HEK293T (cell line): Measurements from ENCODE around the gene SHISA7.
"Not testable (repeated sequence)": the region's sequence is repeated elsewhere in the genome, so short reads cannot be mapped to it uniquely, and the experiment has no call there.

Experiments used
- CTCF ChIA-PET: fragments of 350-600 bp; formaldehyde crosslinking; extraction: SDS; loops from one replicate; lab custom pipeline; 2021; ENCODE audit warnings: antibody characterized with exemption, inconsistent platforms; lab: Yijun Ruan, JAX
- POLR2A ChIA-PET: fragments of 350-600 bp; formaldehyde crosslinking; extraction: SDS; loops from one replicate; lab custom pipeline; 2020; ENCODE audit warnings: antibody characterized with exemption, inconsistent platforms; lab: Yijun Ruan, JAX
- DNase-seq: peaks from one replicate; pipeline ENCODE4 v3.0.0; 2012; ENCODE audit warnings: mixed read lengths; ENCODE audit errors: extremely low spot score
- ARNT ChIP-seq: fragments of 450-650 bp; IDR thresholded peaks from 2 replicates; pipeline ENCODE4 v1.6.1; 2017; ENCODE audit warnings: mild to moderate bottlenecking
- BHLHE40 ChIP-seq: fragments of 450-650 bp; IDR thresholded peaks from 2 replicates; pipeline ENCODE4 v1.6.1; 2016; ENCODE audit warnings: mild to moderate bottlenecking, moderate library complexity, borderline replicate concordance
- CTBP1 ChIP-seq: fragments of 450-650 bp; IDR thresholded peaks from 2 replicates; pipeline ENCODE4 v1.6.1; 2016; ENCODE audit warnings: borderline replicate concordance
- ELF4 ChIP-seq: fragments of 450-650 bp; IDR thresholded peaks from 2 replicates; pipeline ENCODE4 v1.6.1; 2017; ENCODE audit warnings: antibody characterized with exemption
- FOXA1 ChIP-seq: fragments of 450-650 bp; IDR thresholded peaks from 2 replicates; pipeline ENCODE4 v1.6.1; 2016; ENCODE audit warnings: mild to moderate bottlenecking
- FOXK2 ChIP-seq: fragments of 450-650 bp; IDR thresholded peaks from 2 replicates; pipeline ENCODE4 v1.6.1; 2016; ENCODE audit warnings: mild to moderate bottlenecking
- FOXM1 ChIP-seq: fragments of 450-650 bp; IDR thresholded peaks from 2 replicates; pipeline ENCODE4 v1.6.1; 2017; ENCODE audit warnings: mild to moderate bottlenecking, borderline replicate concordance
- HDGF ChIP-seq: fragments of 450-650 bp; IDR thresholded peaks from 2 replicates; pipeline ENCODE4 v1.6.1; 2017; ENCODE audit warnings: antibody characterized with exemption, borderline replicate concordance
- L3MBTL2 ChIP-seq: fragments of 450-650 bp; conservative IDR thresholded peaks from 2 replicates; pipeline ENCODE4 v1.6.1; 2016; ENCODE audit warnings: mild to moderate bottlenecking
- LEF1 ChIP-seq: fragments of 450-650 bp; IDR thresholded peaks from 2 replicates; pipeline ENCODE4 v1.6.1; 2017; ENCODE audit warnings: mild to moderate bottlenecking, borderline replicate concordance
- NFRKB ChIP-seq: fragments of 450-650 bp; IDR thresholded peaks from 2 replicates; pipeline ENCODE4 v1.6.1; 2016; ENCODE audit warnings: mild to moderate bottlenecking, moderate library complexity
- SP1 ChIP-seq: fragments of 450-650 bp; IDR thresholded peaks from 2 replicates; pipeline ENCODE4 v1.6.1; 2017
- SUZ12 ChIP-seq: fragments of 450-650 bp; IDR thresholded peaks from 2 replicates; pipeline ENCODE4 v1.6.1; 2016; ENCODE audit warnings: mild to moderate bottlenecking
- TARDBP ChIP-seq: fragments of 450-650 bp; IDR thresholded peaks from 2 replicates; pipeline ENCODE4 v1.6.1; 2016
- ZNF384 ChIP-seq: fragments of 450-650 bp; IDR thresholded peaks from 2 replicates; pipeline ENCODE4 v1.6.1; 2016
- TF ChIP-seq, protein P1 (sequence below): fragments of 450-650 bp; IDR thresholded peaks from 2 replicates; pipeline ENCODE4 v1.6.1; 2016

The SHISA7 gene

DNA sequence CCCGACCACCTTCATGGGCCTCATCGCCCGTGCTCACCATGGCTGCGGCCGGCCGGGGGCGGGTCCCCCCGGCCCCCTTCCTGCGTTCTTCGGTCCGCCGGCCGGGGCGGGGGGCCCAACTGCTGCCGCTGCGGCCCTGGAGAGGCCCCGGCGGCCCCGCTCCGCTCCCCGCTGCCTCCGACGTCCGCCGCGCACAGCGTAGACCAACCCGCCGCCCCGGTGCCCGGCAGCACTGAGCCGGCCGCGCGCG is 35.6 kb downstream of the SHISA7 start, which contains the start of gene UBE2S:
TSS of gene UBE2S (minus strand) at position 239 of the 250 bp plus-strand sequence. CDS start at position 40, 199 bp downstream.
- ChIA-PET POLR2A (interaction anchor here (0.6 to 3.8 kb wide), 28 partner anchors 12 to 261 kb away, joined by 3 to 72 read pairs (median 4); partner anchors contain the start of genes HSPBP1, ISOC2, KMT5C and PPP6R1), CTCF (interaction anchor here (1.0 kb wide), 1 partner anchor 60 kb away, joined by 3 read pairs; no protein-coding TSS in a partner anchor)
- TF ChIP-seq ARNT (0 out of 2 replicates have a peak, but pooled peaks have one; percentile 30), LEF1 (peak; percentile 73; the same call in 1 of the 2 replicates), ELF4 (peak; percentile 69; the same call in 1 of the 2 replicates)
- not testable (repeated sequence) for DNase-seq

DNA sequence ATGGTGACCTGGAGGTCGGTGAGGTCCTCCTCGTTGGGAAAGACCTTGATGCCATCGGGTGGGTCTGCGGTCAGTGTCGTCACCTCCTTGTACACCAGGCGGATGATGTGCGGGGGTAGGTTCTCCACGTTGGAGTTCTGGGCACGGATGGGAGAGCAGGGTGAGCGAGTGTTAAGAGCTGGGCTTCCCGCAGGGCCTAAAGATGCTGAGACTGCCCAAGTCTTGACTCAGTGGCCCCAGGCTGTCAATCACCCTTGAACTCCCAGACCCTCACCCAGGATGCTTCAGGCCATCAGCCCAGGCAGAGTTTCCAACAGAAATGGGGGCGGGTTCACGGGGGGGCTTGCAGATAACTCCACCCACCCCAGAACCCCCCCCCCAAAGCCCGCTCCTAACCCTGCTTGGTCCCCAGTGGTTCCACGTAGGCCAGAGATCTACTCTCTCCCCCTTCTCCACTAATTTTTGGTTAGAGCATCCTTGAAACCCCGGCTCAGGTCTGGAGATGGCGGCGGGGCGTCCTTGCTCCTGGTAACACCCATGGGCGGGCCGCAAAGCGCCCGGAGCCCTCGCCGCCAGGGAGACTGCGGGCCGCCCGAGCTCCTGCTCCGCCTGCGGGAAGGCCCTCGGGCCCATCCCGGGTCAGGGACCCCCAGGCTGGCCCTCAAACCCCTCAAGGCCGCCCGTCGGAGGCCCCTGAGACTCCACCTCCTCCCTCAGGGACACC is 36.1 kb downstream of the SHISA7 start:
- ChIA-PET CTCF (interaction anchor here (1.0 kb wide), 1 partner anchor 61 kb away, joined by 3 read pairs; no protein-coding TSS in a partner anchor), POLR2A (interaction anchor here (0.6 to 3.8 kb wide), 23 partner anchors 8 to 260 kb away, joined by 3 to 72 read pairs (median 4); partner anchors contain the start of genes HSPBP1, KMT5C, PPP6R1 and SYT5)
- TF ChIP-seq, protein P1, sequence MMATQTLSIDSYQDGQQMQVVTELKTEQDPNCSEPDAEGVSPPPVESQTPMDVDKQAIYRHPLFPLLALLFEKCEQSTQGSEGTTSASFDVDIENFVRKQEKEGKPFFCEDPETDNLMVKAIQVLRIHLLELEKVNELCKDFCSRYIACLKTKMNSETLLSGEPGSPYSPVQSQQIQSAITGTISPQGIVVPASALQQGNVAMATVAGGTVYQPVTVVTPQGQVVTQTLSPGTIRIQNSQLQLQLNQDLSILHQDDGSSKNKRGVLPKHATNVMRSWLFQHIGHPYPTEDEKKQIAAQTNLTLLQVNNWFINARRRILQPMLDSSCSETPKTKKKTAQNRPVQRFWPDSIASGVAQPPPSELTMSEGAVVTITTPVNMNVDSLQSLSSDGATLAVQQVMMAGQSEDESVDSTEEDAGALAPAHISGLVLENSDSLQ: peak; percentile 75
- TF ChIP-seq ARNT: no peak
- DNase-seq: no peak

DNA sequence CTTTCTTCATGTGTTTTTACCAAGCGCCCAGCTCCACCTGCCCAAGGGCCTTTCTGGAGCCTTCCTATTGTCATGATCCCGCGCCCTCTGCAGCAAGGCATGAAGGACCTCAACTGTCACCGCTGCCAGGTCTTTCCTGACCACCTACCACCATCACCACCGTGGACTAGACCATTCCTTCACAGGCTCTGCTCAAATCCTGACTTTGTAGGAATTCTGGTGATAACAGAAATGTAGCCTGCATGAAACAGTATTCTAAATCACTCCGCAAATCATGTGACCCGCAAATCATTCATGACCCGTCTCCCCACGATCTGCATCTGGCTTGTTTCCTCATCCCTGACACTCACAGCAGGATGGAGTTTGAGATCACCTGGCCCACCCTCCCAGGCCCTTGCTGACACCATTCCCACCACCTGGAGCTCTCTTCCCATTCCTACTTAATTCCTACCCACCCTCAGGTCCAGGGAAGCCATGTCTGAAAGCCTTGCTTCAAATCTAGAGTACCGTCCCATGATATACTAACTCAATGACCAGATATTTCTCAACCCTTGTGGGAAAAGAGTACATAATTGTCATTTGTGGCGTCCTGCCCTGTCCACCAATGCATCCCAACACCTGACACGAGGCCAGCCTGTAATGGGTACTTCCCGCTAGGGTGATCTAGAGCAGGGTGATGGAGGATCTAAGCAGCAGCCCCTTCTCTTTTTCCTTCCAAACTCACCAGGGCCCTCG is 36.8 kb downstream of the SHISA7 start:
- POLR2A ChIA-PET: interaction anchor here (1.0 to 3.8 kb wide), 7 partner anchors 14 to 147 kb away, joined by 3 to 72 read pairs (median 9); partner anchors contain the start of genes HSPBP1, KMT5C and PPP6R1
- TF ChIP-seq TARDBP (no peak), FOXM1 (no peak), HDGF (no peak)
- CTCF ChIA-PET: no interaction called here
- no peak for DNase-seq

DNA sequence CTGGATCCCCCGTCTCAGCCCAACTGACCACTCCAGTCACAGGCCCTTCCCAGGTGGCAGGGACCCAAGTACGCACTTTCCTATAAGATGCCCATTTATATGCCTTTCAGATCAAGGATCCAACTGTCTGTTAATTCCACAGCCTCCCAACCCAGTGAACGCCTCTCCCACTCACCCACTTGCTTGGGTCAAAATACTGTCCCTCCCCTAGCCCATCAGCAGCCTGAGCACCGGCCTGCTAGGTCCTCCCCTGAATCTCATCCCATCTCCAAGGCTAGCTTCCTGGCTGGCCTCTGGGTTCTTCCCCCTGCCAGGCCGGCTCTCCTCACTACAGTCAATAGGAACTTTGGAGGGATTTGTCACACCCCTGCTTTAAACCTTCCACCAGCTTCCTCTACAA is 37.5 kb downstream of the SHISA7 start:
- ChIA-PET CTCF (no interaction called here), POLR2A (interaction anchor here (1.0 to 3.8 kb wide), 3 partner anchors 13 to 104 kb away, joined by 3 to 72 read pairs (median 26); partner anchors contain the start of gene KMT5C)
- TF ChIP-seq, protein P1: no peak
- TF ChIP-seq SP1: no peak
- TF ChIP-seq HDGF: no peak
- no peak for TF ChIP-seq FOXK2
- no peak for TF ChIP-seq ARNT
- no peak for TF ChIP-seq CTBP1
- TF ChIP-seq ELF4: no peak
- no peak for TF ChIP-seq NFRKB
- TF ChIP-seq LEF1: no peak
- no peak for TF ChIP-seq SUZ12
- TF ChIP-seq BHLHE40: no peak
- no peak for TF ChIP-seq FOXM1
- TF ChIP-seq FOXA1: no peak
- TF ChIP-seq TARDBP: no peak
- no peak for TF ChIP-seq L3MBTL2
- no peak for TF ChIP-seq ZNF384
- no peak for DNase-seq

DNA sequence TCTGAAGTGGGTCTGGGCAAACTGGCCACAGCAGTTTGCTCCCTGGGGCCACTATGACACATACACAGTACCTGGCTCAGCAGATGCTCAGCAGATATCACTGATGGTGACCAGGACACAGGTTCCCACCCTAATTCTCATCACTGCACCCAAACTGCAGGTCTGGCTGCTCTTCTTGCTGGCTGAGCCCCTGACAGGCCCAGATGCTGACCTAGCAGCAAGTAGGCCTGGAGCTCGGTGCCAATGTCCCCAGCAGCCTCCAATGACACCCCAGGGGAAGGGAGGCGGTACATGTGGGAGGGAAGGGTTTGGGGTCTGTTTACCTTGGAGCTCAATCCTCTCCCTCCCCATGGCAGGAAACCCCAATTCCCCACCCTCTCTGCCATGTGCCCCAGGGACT is 40.6 kb downstream of the SHISA7 start:
- ChIA-PET POLR2A (interaction anchor here (0.7 to 1.0 kb wide), 2 partner anchors 27 to 63 kb away, joined by 3 read pairs; no protein-coding TSS in a partner anchor), CTCF (no interaction called here)
- no peak for TF ChIP-seq LEF1
- TF ChIP-seq, protein P1: no peak
- TF ChIP-seq NFRKB: no peak
- TF ChIP-seq FOXA1: no peak
- no peak for TF ChIP-seq ELF4
- TF ChIP-seq L3MBTL2: no peak
- no peak for TF ChIP-seq TARDBP
- TF ChIP-seq ARNT: no peak
- DNase-seq: no peak

DNA sequence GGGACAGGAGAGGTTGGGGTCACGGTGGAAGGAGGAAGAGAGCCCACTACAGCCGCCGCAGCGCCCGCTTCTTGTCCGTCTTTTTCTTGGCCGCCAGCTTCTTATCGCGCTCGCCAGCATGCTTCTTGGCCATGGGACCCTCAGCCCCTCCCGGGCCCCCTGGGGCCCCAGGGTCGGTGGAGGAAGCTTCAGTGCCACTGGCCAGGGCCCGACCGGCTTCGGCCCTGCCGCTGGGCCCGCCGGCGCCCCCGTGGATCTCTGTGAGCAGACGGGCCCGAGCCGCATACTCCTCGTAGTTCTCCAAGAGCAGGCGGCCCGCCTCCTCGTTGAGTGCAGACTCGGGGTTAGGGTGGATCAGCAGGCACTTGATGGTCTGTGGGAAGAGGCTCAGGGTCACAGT is 41.7 kb downstream of the SHISA7 start:
- CTCF ChIA-PET, DNase-seq: not testable (repeated sequence)
- POLR2A ChIA-PET: interaction anchor here (0.6 to 3.0 kb wide), 2 partner anchors 11 to 100 kb away, joined by 3 to 13 read pairs; no protein-coding TSS in a partner anchor
